ENCODE results near the gene MPND. TPM values are rescaled to one million over a fixed set of nuclear protein-coding genes. Genes with fewer than 3 reads are reported as not detected.

MPND gene
- total RNA-seq, 1 experiment from 2014 or later, result 24.3 TPM

- peak overlapping the region; percentile 86 for H3K27ac ChIP-seq (ENCODE audit: low read depth, low read length)
- BruUV-seq (replicated peaks), result TSS peak; percentile 99
- ATAC-seq, result peak; percentile 2
Observed at GRCh38 chr19:4342314-4342614, 1.1 kb upstream of the MPND start.

More at GRCh38 chr19:4342314-4342614, 1.1 kb upstream of the MPND start:
- no peak for TF ChIP-seq ZBTB33 (IDR thresholded peaks at IDR 0.05; ENCODE audit: extremely low read depth, insufficient replicate concordance, low read length)
- TF ChIP-seq RAD21 (IDR thresholded peaks at IDR 0.05; ENCODE audit: low read depth), result no peak
- TF ChIP-seq POLR2AphosphoS5 (IDR thresholded peaks at IDR 0.05; ENCODE audit: low read depth, low read length), result no peak
- no peak for TF ChIP-seq ZFX (IDR thresholded peaks at IDR 0.05)
- no peak for TF ChIP-seq CTCF (IDR thresholded peaks at IDR 0.05 in 2 of 3, conservative IDR thresholded peaks at IDR 0.05 in 1 of 3; ENCODE audit: borderline replicate concordance in 1 of 3, insufficient read depth in 1 of 3, low read depth in 2 of 3, low read length in 2 of 3)
- TF ChIP-seq SP1 (IDR thresholded peaks at IDR 0.05; ENCODE audit: low read depth), result no peak
- ChIA-PET POLR2A (interaction anchor here (0.8 to 1.6 kb wide), 16 partner anchors 9 to 129 kb away, joined by 3 to 11 read pairs (median 5); partner anchors contain the start of genes CHAF1A and YJU2), CTCF (interaction anchor here (0.6 to 3.0 kb wide), 7 partner anchors 10 to 129 kb away, joined by 3 to 47 read pairs (median 4); partner anchors contain the start of genes CHAF1A and HDGFL2), RAD21 (ENCODE audit: low non-redundant PET in 1 of 2, low total read pairs in 2 of 2, uncharacterized antibody in 2 of 2, unreplicated experiment in 2 of 2) (interaction anchor here (0.8 to 1.5 kb wide), 3 partner anchors 33 to 75 kb away, joined by 3 to 10 read pairs (median 3); no protein-coding TSS in a partner anchor)
- Histone ChIP-seq H3K4me1 (ENCODE audit: control insufficient read depth in 1 of 2, insufficient read depth in 2 of 2, low read length in 2 of 2) (peaks cover 7 to 18% of the 10 kb centered on the region in 2 experiments), H4K20me1 (ENCODE audit: insufficient read depth) (no peaks in the 10 kb centered on the region), H3K4me2 (ENCODE audit: low read length) (peak overlapping the region; percentile 97), H3K9me2 (ENCODE audit: insufficient read depth) (no peaks in the 10 kb centered on the region), H2AFZ (ENCODE audit: low read depth, low read length, poor library complexity, severe bottlenecking) (no peak overlapping the region), H3K79me2 (ENCODE audit: insufficient read depth, low read length) (no peaks in the 10 kb centered on the region; the same call in 1 of the 2 replicates), H3K27me3 (ENCODE audit: insufficient read depth, low read length) (no peaks in the 10 kb centered on the region), H3K9me3 (ENCODE audit: control insufficient read depth in 1 of 2, insufficient read depth in 1 of 2, low read depth in 1 of 2, low read length in 2 of 2) (no peaks in the 10 kb centered on the region), H3K9ac (ENCODE audit: low read length) (peak overlapping the region; percentile 77), H3K36me3 (ENCODE audit: control insufficient read depth in 1 of 2, insufficient read depth in 2 of 2, low read length in 2 of 2) (peaks cover 0 to 5% of the 10 kb centered on the region in 2 experiments; a peak in 2 of 4 replicates), H3K4me3 (replicated peaks in 1 of 2; ENCODE audit: low read depth in 1 of 2, low read length in 2 of 2) (peak overlapping the region; percentile 68 to 75)
- DNase-seq (ENCODE audit: low read depth, low spot score), result no peak
- intact Hi-C loops (cut with micrococcal nuclease), result loop anchor here (2.0 kb wide), 1 partner anchor 33 kb away; no protein-coding TSS in a partner anchor
